OCI-LY7 (cell line): ENCODE data around the gene HRH2. TPM values are rescaled to one million over a fixed set of nuclear protein-coding genes. Genes with fewer than 3 reads are reported as not detected.

Source experiments
- BruUV-seq: library from RNA; stranded (reverse); fragments of 400-500 nt; replicated peaks from 2 replicates; lab custom pipeline; 2021; lab: Mats Ljungman, UMichigan
- CTCF ChIA-PET: fragments of 300-600 bp; sonication (Branson Sonifier 250); formaldehyde crosslinking; loops from one replicate; lab custom pipeline; 2022; ENCODE audit warnings: antibody characterized with exemption; ENCODE audit not compliant: unreplicated experiment; lab: Charles Lee
- POLR2A ChIA-PET: fragments of 300-600 bp; sonication (Branson Sonifier 250); formaldehyde crosslinking; loops from one replicate; lab custom pipeline; 2022; ENCODE audit warnings: antibody characterized with exemption; lab: Charles Lee
- DNase-seq: peaks from one replicate; pipeline ENCODE4 v3.0.0-alpha.2; 2015; ENCODE audit warnings: low spot score
- H2AFZ ChIP-seq: fragments of 200-600 bp; sonication (generic), shearing (Covaris generic); 2 replicates; pipeline ENCODE4 v1.6.1; 2014; ENCODE audit warnings: mild to moderate bottlenecking, antibody characterized with exemption, low read length, moderate library complexity
- H3K27ac ChIP-seq: fragments of 200-600 bp; sonication (generic); 2 replicates; pipeline ENCODE4 v1.5.1; 2014; ENCODE audit warnings: mixed run types, low read depth, mild to moderate bottlenecking, moderate library complexity, low read length, inconsistent platforms; ENCODE audit not compliant: poor library complexity, severe bottlenecking
- H3K36me3 ChIP-seq: fragments of 200-600 bp; sonication (generic); 2 replicates; pipeline ENCODE4 v1.6.1; 2014; ENCODE audit warnings: mild to moderate bottlenecking, antibody characterized with exemption, low read length, moderate library complexity, mixed read lengths; ENCODE audit not compliant: insufficient read depth
- H3K4me1 ChIP-seq: fragments of 200-600 bp; sonication (generic); 2 replicates; pipeline ENCODE4 v1.5.1; 2014; ENCODE audit warnings: mild to moderate bottlenecking, low read length; ENCODE audit not compliant: insufficient read depth, poor library complexity, severe bottlenecking
- H3K4me2 ChIP-seq: fragments of 200-600 bp; sonication (generic); 2 replicates; pipeline ENCODE4 v1.6.1; 2014; ENCODE audit warnings: mild to moderate bottlenecking, low read length
- H3K4me3 ChIP-seq: fragments of 200-600 bp; sonication (generic); 2 replicates; pipeline ENCODE4 v1.5.1; 2014; ENCODE audit warnings: mild to moderate bottlenecking, low read depth, low read length; ENCODE audit not compliant: poor library complexity, severe bottlenecking
- H3K79me2 ChIP-seq: fragments of 200-600 bp; sonication (generic); 2 replicates; pipeline ENCODE4 v1.6.1; 2016; ENCODE audit warnings: low read depth, mild to moderate bottlenecking, low read length, moderate library complexity, mixed read lengths; ENCODE audit not compliant: insufficient read depth
- H3K9me2 ChIP-seq: fragments of 200-600 bp; sonication (generic); 2 replicates; pipeline ENCODE4 v1.6.1; 2016; ENCODE audit warnings: mild to moderate bottlenecking, low read length, mixed read lengths; ENCODE audit not compliant: insufficient read depth
- H3K9me3 ChIP-seq: fragments of 200-600 bp; sonication (generic); 2 replicates; pipeline ENCODE4 v1.6.1; 2014; ENCODE audit warnings: mild to moderate bottlenecking, mixed run types, low read length, mixed read lengths
- H4K20me1 ChIP-seq: fragments of 200-600 bp; sonication (generic); 2 replicates; pipeline ENCODE4 v1.6.1; 2014; ENCODE audit warnings: mild to moderate bottlenecking, antibody characterized with exemption, low read length, moderate library complexity, mixed read lengths; ENCODE audit not compliant: insufficient read depth
- CTCF ChIP-seq: fragments of 200-600 bp; sonication (generic); conservative IDR thresholded peaks from 2 replicates; pipeline ENCODE4 v1.5.1; 2014; ENCODE audit warnings: mild to moderate bottlenecking, antibody characterized with exemption, low read length, moderate library complexity, mixed read lengths
- EZH2phosphoT487 ChIP-seq: fragments of 200-600 bp; sonication (generic); IDR thresholded peaks from 2 replicates; pipeline ENCODE4 v1.6.1; 2018; ENCODE audit warnings: low read depth, borderline replicate concordance, mild to moderate bottlenecking, mixed run types, antibody characterized with exemption, low read length, moderate library complexity, mixed read lengths
- intact Hi-C: fragments of 100-400 bp; cut with micrococcal nuclease; formaldehyde crosslinking; loops from one replicate; pipeline ENCODE4 v1.10.0; 2022; ENCODE audit not compliant: unreplicated experiment
- total RNA-seq, 2 experiments: library from RNA; depleted of rRNA in 1 of 2; stranded (reverse); fragments of >200 nt in 1 of 2; shearing (Covaris generic) in 1 of 2; gene quantifications; 2 replicates each; pipeline ENCODE4 v1.2.3, GENCODE V29; 2014 to 2022

HRH2 gene
- total RNA-seq, 2 experiments from 2014 or later: not detected

- no peaks in the 10 kb centered on the region for H3K4me1 ChIP-seq
- no peak overlapping the region for H2AFZ ChIP-seq
- DNase-seq: no peak
- BruUV-seq: no TSS peak
- H3K4me3 ChIP-seq: no peak overlapping the region
- no peaks in the 10 kb centered on the region for H4K20me1 ChIP-seq
- ChIA-PET POLR2A (no interaction called here), CTCF (no interaction called here)
- H3K36me3 ChIP-seq: no peaks in the 10 kb centered on the region
- TF ChIP-seq EZH2phosphoT487: no peak
- TF ChIP-seq CTCF: no peak
- no peak overlapping the region for H3K4me2 ChIP-seq
- H3K9me3 ChIP-seq: no peaks in the 10 kb centered on the region
- H3K27ac ChIP-seq: no peak overlapping the region
- intact Hi-C loops: no loop called here
- no peaks in the 10 kb centered on the region for H3K9me2 ChIP-seq
- H3K79me2 ChIP-seq: no peaks in the 10 kb centered on the region
Measured at GRCh38 chr5:175617447-175617846, 40.4 kb upstream of the HRH2 start.

- no peak for DNase-seq
- H3K79me2 ChIP-seq: no peaks in the 10 kb centered on the region
- H3K36me3 ChIP-seq: no peaks in the 10 kb centered on the region
- H3K4me2 ChIP-seq: no peak overlapping the region
- TF ChIP-seq CTCF (no peak), EZH2phosphoT487 (no peak)
- H3K4me1 ChIP-seq: no peaks in the 10 kb centered on the region
- no peak overlapping the region for H3K4me3 ChIP-seq
- ChIA-PET POLR2A (no interaction called here), CTCF (no interaction called here)
- H3K27ac ChIP-seq: no peak overlapping the region
- no TSS peak for BruUV-seq
- intact Hi-C loops: no loop called here
- no peaks in the 10 kb centered on the region for H3K9me2 ChIP-seq
- no peaks in the 10 kb centered on the region for H4K20me1 ChIP-seq
- no peaks in the 10 kb centered on the region for H3K9me3 ChIP-seq
- H2AFZ ChIP-seq: no peak overlapping the region
Measured at GRCh38 chr5:175620527-175620926, 37.3 kb upstream of the HRH2 start.

GRCh38 chr5:175621971-175622370 lies 35.9 kb upstream of the HRH2 start:
- BruUV-seq: no TSS peak
- TF ChIP-seq CTCF (no peak), EZH2phosphoT487 (no peak)

More at GRCh38 chr5:175621971-175622370, 35.9 kb upstream of the HRH2 start:
- intact Hi-C loops: no loop called here
- Histone ChIP-seq H3K36me3 (no peaks in the 10 kb centered on the region), H3K79me2 (no peaks in the 10 kb centered on the region), H3K4me1 (no peaks in the 10 kb centered on the region), H4K20me1 (no peaks in the 10 kb centered on the region), H2AFZ (no peak overlapping the region), H3K9me3 (no peaks in the 10 kb centered on the region), H3K27ac (no peak overlapping the region), H3K4me2 (no peak overlapping the region), H3K4me3 (no peak overlapping the region), H3K9me2 (no peaks in the 10 kb centered on the region)
- no peak for DNase-seq
- ChIA-PET CTCF (no interaction called here), POLR2A (interaction anchor here (0.6 kb wide), 2 partner anchors 64 to 83 kb away, joined by 3 to 12 read pairs; no protein-coding TSS in a partner anchor)
